ENCODE measurements around the gene MYH14.

DNA sequence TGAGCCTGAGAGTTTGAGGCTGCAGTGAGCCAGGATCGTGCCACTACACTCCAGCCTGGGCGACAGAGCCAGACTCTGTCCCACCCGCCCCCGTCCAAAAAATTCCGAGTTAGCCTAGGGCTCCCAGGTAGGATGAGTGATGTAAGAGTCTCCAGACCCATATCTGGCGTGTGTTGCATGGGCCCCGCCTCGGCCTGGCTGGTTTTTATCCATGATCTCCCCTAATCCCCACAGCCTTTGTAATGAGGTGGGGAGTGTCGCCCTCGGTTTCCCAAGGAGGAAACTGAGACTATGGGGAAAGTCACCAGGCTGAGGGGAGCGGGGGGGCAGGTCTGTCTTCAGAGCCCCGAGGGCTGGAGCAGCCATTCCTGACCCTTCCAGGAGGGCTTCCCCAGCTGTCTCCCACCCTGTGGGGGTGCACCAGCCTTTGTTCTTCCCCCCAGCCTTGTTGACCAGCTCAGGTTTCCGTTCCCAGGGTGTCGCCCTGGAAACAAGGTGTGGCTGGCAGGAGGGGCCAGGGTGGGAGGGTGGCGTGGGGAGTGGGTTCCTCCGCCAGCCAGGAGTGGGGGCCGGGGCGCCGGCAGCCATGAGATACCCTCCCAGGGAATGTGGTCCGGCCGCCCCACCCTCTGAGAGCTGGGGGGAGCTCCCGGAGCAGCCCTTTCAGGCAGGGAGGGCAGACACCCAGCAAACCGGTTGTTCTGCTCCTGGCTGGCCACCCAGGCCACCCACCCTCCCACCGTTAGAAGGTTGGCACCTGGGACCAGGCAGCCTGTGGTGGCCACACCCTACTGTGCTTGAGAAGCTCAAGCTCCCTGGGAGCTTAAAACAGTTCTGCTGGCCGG, 11.5 kb downstream of the MYH14 start:
- TF ChIP-seq ZNF274 (IDR thresholded peaks at IDR 0.05; ENCODE audit: low read depth, low read length) (no peak), YY1 (IDR thresholded peaks at IDR 0.05; ENCODE audit: insufficient read depth, insufficient read length) (no peak), SUZ12 (IDR thresholded peaks at IDR 0.05; ENCODE audit: extremely low read depth, insufficient read depth, insufficient read length) (no peak)

All from NT2/D1 (cell line).